WTC11 (cell line): Measurements from ENCODE around the gene ARL4C.

Experiments used
- CTCF ChIP-seq: fragments of 200-600 bp; IDR thresholded peaks from 2 replicates; pipeline ENCODE4 v1.8.0; 2022; ENCODE audit warnings: antibody characterized with exemption
- MAX ChIP-seq: sonication (generic); formaldehyde crosslinking; IDR thresholded peaks from 2 replicates; pipeline ENCODE4 v1.8.0; 2022; ENCODE audit warnings: mild to moderate bottlenecking, missing genetic modification reagents
- NR2C2 ChIP-seq: sonication (generic); formaldehyde crosslinking; IDR thresholded peaks from 2 replicates; pipeline ENCODE4 v1.8.0; 2022; ENCODE audit warnings: mild to moderate bottlenecking, missing genetic modification reagents
- SMAD4 ChIP-seq: sonication (generic); formaldehyde crosslinking; IDR thresholded peaks from 2 replicates; pipeline ENCODE4 v1.8.0; 2022; ENCODE audit warnings: mild to moderate bottlenecking, missing genetic modification reagents
- SP1 ChIP-seq: sonication (generic); formaldehyde crosslinking; conservative IDR thresholded peaks from 2 replicates; pipeline ENCODE4 v1.8.1; 2022; ENCODE audit warnings: missing genetic modification reagents
- TEAD1 ChIP-seq: sonication (generic); formaldehyde crosslinking; IDR thresholded peaks from 2 replicates; pipeline ENCODE4 v1.8.0; 2022; ENCODE audit warnings: mild to moderate bottlenecking, missing genetic modification reagents

GRCh38 chr2:234500394-234501006, 3.6 kb upstream of the ARL4C start:
- TF ChIP-seq MAX (no peak), SMAD4 (CRISPR knock-in tag) (no peak), CTCF (no peak), NR2C2 (no peak), TEAD1 (CRISPR knock-in tag) (no peak), SP1 (CRISPR knock-in tag) (no peak)
